GM12891 (cell line): ENCODE measurements around the gene ZCCHC24.

Experiments
- PAX5 ChIP-seq: IDR thresholded peaks from 2 replicates; pipeline ENCODE4 v1.6.1; 2011; ENCODE audit warnings: low read length, moderate library complexity, mild to moderate bottlenecking; ENCODE audit not compliant: insufficient read depth, severe bottlenecking
- POLR2A ChIP-seq: IDR thresholded peaks from 2 replicates; pipeline ENCODE4 v1.6.1; 2011; ENCODE audit warnings: low read depth, low read length, control low read depth
- POLR2AphosphoS5 ChIP-seq: IDR thresholded peaks from 2 replicates; pipeline ENCODE4 v1.6.1; 2011; ENCODE audit warnings: low read depth, low read length, control low read depth
- POU2F2 ChIP-seq: IDR thresholded peaks from 2 replicates; pipeline ENCODE4 v1.6.1; 2011; ENCODE audit warnings: low read depth, mild to moderate bottlenecking, control low read depth, low read length, moderate library complexity
- SPI1 ChIP-seq: IDR thresholded peaks from 2 replicates; pipeline ENCODE4 v1.6.1; 2011; ENCODE audit warnings: low read depth, low read length, control low read depth
- TAF1 ChIP-seq: IDR thresholded peaks from 2 replicates; pipeline ENCODE4 v1.6.1; 2011; ENCODE audit warnings: low read depth, low read length, control low read depth

DNA sequence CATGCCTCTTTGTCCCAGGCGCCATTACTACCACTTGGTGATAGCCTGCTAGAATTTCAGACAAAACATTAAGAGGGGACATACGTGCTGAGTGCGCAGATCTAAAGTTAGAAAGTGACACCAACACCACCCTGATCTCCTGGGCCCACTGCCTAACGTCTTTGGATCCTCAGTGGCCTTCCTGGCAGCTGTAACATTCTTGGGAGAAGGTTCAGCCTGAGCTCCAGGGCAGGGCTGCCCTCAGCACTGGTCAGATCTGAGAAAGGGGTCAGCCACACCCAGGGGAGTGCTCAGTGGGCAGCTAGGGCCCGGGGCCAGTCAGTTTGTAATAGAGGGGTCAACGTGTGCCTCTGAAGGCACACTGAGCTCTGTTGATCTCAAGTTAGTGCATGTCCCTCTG is 48.4 kb downstream of the ZCCHC24 start:
- TF ChIP-seq POLR2A (no peak), PAX5 (no peak), POLR2AphosphoS5 (no peak), TAF1 (no peak), SPI1 (no peak), POU2F2 (no peak)
